Measurements from ENCODE around the gene PKP3. TPM values are rescaled to one million over a fixed set of nuclear protein-coding genes. Genes with fewer than 3 reads are reported as not detected.
"Not testable (repeated sequence)": the region's sequence is repeated elsewhere in the genome, so short reads cannot be mapped to it uniquely, and the experiment has no call there.

PKP3 gene
- polyA plus RNA-seq, 3 donors from 2014 or later: 0.36 TPM; not detected in 2

DNA sequence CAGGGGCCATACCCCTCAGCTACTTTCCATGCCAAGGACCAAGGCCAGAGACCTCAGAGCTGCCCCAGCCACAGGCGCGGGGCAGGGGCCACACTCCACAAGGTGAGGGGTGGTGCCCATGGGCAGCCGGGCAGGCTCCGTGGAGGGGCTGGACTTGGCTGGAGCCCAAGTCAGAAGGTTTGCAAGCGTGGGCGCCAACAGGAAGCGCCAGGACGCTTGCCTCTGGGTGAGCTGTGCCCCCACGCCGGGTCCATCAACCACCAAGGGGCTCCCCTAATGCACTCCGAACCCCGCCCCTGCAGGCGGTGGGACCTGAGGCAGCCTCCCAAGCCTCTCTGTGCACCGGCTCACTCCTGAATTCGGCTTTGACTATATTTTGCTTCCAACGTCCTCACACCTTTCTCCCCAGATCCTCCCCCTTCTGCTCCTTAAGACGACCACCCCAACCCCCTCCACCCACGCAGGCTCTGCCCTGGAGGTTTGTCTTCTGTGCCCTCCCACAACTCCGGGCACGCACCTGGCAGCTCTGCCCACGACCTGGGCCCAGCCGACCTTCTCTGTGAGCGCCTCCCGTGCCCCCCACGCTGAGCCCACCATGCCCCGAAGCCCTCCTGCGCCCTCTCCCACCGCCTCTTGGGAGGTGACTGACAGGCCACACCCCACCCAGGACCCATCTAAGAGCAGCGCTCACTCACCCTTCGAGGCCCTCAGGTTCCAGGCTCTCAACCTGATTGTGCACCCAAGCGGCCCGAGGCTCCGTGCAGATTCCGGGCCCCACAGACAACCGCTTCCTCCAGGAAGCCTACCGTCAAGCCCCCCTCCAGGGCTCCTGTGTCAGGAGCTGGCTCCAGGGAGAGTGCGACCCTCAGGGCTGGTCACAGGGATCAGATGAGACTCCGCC, 2.6 kb upstream of the PKP3 start:
- Mint-ChIP-seq H3K4me1 (peaks cover 20 to 22% of the 10 kb centered on the region in 2 donors), H3K4me3 (no peak overlapping the region), H3K36me3 (peaks cover 0 to 4% (median 0%) of the 10 kb centered on the region in 3 donors), H3K27ac (no peak overlapping the region), H3K9me3 (no peaks in the 10 kb centered on the region), H3K27me3 (ENCODE audit: low read depth in 3 of 3) (peaks cover 0 to 4% (median 0%) of the 10 kb centered on the region in 3 donors)
- DNase-seq: no peak

DNA sequence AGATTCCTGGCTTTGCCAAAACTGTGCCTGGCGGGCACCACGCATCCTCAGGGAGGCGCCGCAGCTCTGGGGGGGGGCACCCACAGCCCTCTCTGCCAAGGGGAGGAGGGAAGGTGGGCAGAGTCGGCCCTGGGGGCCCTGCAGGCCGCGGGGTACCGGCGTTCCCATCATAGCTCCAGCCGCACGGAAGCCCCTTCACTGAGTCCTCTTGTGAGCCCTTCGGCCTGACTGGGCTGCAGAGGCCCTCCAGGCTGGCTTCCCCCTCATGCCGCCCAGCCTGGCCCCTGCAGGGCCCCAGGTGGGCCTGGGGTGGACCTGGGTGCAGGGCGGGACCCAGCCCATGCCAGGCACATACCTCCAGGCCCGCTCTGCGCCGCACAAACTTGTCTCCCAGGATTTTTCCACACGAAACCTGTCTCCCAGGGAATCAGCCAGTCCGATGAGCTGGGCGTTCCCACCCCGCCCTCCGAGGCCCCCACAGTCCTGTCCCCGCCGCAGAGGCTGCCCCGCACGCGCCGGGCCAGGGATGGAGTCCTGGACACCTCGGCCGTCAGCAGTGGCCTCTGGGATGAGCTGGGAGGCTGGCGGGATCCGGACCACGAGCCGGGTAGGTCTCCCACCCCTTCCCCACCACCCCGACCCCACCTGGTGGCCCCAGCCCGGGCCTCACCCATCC, 1.8 kb upstream of the PKP3 start:
- Mint-ChIP-seq H3K27ac (no peak overlapping the region), H3K36me3 (peaks cover 0 to under 1% (median 0%) of the 10 kb centered on the region in 3 donors), H3K4me3 (no peak overlapping the region), H3K9me3 (no peaks in the 10 kb centered on the region), H3K4me1 (peaks cover 12 to 14% of the 10 kb centered on the region in 2 donors), H3K27me3 (ENCODE audit: low read depth in 3 of 3) (peaks cover 0 to 2% (median 0%) of the 10 kb centered on the region in 3 donors)
- DNase-seq: no peak

DNA sequence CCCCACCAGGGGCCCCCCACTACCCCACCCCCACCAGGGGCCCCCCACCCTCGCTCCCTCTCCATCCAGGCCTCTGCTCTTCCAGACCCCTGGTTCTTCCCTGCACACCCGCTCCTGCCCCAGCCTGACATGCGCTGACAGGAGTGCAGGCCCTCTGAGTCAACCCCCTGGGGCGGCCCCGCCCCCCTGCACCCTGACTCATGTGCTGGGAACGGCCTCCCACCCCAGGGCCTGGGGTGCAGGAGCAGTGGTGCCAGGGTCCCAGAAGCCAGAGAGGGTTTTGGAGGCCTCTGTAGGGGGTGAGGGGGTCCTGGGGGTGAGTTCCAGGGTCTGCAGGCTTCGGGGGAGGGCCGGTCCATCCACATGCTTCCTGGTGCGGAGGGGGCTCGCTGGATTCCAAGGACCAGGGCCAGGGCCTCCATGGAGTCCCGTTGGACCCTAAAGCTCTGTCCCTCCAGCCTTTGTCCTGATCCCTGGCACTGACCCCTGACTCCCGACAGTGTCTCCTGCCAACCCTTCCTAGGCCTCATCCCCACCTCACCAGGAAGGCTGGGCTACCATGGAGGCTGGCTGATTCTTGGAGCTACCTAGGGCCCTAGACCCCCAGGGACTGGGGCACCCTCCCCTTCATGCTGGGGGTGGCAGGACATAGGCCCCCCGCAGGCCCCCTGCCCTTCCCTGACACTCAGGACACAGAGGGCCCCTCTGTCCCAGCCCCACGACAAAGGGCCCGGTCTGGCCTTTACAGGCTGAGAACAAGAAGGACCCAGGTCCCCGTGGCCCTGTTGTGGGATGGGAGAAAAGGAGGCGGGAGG, 583 bp upstream of the PKP3 start:
- H3K27me3 Mint-ChIP-seq (ENCODE audit: low read depth in 3 of 3): peaks cover 0 to 2% (median 0%) of the 10 kb centered on the region in 3 donors
- H3K36me3 Mint-ChIP-seq: no peaks in the 10 kb centered on the region
- no peak for DNase-seq
- H3K9me3 Mint-ChIP-seq: no peaks in the 10 kb centered on the region
- no peak overlapping the region for H3K4me3 Mint-ChIP-seq
- peak overlapping the region in 1 of 6 donors; percentile 17 for H3K27ac Mint-ChIP-seq
- peaks cover under 1 to 8% of the 10 kb centered on the region in 2 donors for H3K4me1 Mint-ChIP-seq

DNA sequence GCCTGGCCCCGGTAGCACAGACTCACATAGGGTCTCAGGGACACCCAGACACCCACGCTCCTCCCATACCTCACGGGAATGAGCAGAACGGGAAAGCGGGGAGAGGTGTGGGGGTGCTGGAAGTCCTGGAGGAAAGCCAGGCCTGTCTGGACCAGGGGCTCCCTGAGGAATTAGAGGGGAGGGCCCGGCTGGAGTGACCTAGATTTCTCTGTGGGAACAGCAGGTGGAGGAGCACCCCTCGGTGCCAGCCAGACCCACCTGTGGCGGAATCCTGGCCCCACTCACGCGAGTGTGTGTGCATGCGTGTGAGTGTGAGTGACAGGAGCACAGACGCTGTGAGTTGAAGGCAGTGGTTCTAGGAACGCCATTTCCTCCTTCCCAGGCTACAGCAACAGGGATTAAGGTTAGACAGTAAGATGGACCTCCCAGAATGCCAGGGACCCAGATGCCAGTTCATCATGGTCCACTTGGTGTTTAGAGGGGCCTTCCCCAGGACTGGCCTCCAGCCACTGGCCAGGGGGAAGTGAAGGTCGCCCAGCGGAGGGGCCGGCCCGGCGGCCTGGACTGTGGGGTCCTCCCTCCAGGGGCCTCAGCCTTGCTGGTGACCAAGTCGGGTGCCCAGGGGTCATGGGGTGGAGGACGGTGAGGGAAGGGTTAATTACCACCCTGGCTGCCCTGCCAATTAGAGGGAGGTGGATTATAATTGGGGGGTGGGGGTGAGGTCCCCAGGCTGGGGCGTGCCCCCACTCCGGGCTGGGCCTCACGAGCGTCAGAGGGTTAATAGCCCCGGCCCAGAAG, 1.0 kb downstream of the PKP3 start:
- Mint-ChIP-seq H3K36me3 (no peaks in the 10 kb centered on the region), H3K4me3 (no peak overlapping the region), H3K4me1 (peaks cover 0 to 15% of the 10 kb centered on the region in 2 donors), H3K27ac (no peak overlapping the region), H3K9me3 (no peaks in the 10 kb centered on the region), H3K27me3 (ENCODE audit: low read depth in 3 of 3) (peaks cover 2 to 9% (median 5%) of the 10 kb centered on the region in 3 donors)
- no peak for DNase-seq

DNA sequence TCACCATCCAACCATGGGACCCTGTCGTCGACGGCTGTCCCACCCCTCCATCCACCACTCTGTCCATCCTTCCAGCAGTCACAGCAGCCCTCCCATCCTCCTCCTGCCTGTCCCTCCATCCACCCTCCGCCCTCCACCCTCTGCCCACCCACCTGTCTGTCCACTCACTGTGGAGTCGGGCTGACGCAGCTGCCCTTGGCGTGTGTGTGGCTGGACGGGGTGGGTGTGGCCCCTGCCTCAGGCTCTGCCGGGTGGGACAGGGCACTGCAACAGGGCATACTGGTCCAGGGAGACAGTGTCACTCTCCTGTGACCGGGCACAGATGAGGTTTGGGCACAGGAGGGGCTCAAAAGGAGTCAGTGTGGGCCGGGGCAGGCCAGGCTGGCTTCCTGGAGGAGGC, 1.9 kb downstream of the PKP3 start:
- Mint-ChIP-seq H3K4me1 (peaks cover 0 to 15% of the 10 kb centered on the region in 2 donors), H3K36me3 (no peaks in the 10 kb centered on the region), H3K27ac (no peak overlapping the region), H3K4me3 (peak overlapping the region in 1 of 5 donors; percentile 52), H3K27me3 (ENCODE audit: low read depth in 3 of 3) (peaks cover 2 to 11% (median 5%) of the 10 kb centered on the region in 3 donors), H3K9me3 (no peaks in the 10 kb centered on the region)
- DNase-seq: no peak

- Mint-ChIP-seq H3K27me3 (ENCODE audit: low read depth in 3 of 3) (peaks cover 2 to 11% (median 5%) of the 10 kb centered on the region in 3 donors), H3K27ac (no peak overlapping the region), H3K9me3 (no peaks in the 10 kb centered on the region), H3K4me3 (peak overlapping the region in 2 of 5 donors; percentile 27 to 52), H3K36me3 (no peaks in the 10 kb centered on the region), H3K4me1 (peaks cover 0 to 15% of the 10 kb centered on the region in 2 donors)
- no peak for DNase-seq
These were observed 2.5 kb downstream of the PKP3 start for GRCh38 chr11:396511-396947.

DNA sequence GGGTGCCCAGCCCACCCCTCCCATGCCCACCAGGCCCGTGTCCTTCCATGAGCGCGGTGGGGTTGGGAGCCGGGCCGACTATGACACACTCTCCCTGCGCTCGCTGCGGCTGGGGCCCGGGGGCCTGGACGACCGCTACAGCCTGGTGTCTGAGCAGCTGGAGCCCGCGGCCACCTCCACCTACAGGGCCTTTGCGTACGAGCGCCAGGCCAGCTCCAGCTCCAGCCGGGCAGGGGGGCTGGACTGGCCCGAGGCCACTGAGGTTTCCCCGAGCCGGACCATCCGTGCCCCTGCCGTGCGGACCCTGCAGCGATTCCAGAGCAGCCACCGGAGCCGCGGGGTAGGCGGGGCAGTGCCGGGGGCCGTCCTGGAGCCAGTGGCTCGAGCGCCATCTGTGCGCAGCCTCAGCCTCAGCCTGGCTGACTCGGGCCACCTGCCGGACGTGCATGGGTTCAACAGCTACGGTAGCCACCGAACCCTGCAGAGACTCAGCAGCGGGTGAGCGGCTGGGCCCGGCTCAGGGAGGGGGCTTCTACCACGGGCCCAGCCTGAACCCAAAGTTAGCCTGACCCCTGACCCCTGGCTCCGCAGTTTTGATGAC, 3.0 kb downstream of the PKP3 start:
- Mint-ChIP-seq H3K27ac (no peak overlapping the region), H3K27me3 (ENCODE audit: low read depth in 3 of 3) (peaks cover 2 to 11% (median 5%) of the 10 kb centered on the region in 3 donors), H3K4me3 (peak overlapping the region in 3 of 5 donors; percentile 24 to 52 (median 38)), H3K4me1 (peaks cover 0 to 15% of the 10 kb centered on the region in 2 donors), H3K36me3 (no peaks in the 10 kb centered on the region), H3K9me3 (no peaks in the 10 kb centered on the region)
- peak; percentile 70 to 71 (median 71) for DNase-seq

- Mint-ChIP-seq H3K27ac (no peak overlapping the region), H3K9me3 (no peaks in the 10 kb centered on the region), H3K4me1 (peaks cover 0 to 15% of the 10 kb centered on the region in 2 donors), H3K4me3 (peak overlapping the region in 1 of 5 donors; percentile 21), H3K27me3 (ENCODE audit: low read depth in 3 of 3) (peaks cover 2 to 11% (median 5%) of the 10 kb centered on the region in 3 donors), H3K36me3 (no peaks in the 10 kb centered on the region)
- no peak for DNase-seq
These were observed 4.8 kb downstream of the PKP3 start for GRCh38 chr11:398826-399225.

DNA sequence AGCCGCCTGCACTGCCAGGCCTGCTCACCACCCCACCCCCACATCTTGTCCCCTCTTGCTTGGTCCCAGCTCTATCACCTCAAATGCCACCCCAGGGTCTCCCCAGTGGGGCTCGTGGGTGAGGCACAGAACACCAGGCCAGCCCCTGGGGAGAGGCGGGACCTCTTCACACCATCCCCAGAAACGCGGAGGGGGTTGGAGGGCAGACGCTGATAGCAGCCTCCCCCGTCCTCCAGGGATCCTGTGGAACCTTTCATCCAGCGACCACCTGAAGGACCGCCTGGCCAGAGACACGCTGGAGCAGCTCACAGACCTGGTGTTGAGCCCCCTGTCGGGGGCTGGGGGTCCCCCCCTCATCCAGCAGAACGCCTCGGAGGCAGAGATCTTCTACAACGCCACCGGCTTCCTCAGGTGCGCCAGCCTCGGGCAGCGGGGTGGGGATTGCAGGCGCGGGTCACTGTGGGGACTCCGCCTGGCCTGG, 5.8 kb downstream of the PKP3 start:
- Mint-ChIP-seq H3K4me3 (peak overlapping the region in 1 of 5 donors; percentile 33), H3K9me3 (no peaks in the 10 kb centered on the region), H3K4me1 (peaks cover 0 to 15% of the 10 kb centered on the region in 2 donors), H3K27me3 (ENCODE audit: low read depth in 3 of 3) (peaks cover 4 to 11% (median 5%) of the 10 kb centered on the region in 3 donors), H3K27ac (no peak overlapping the region), H3K36me3 (no peaks in the 10 kb centered on the region)
- no peak for DNase-seq

GRCh38 chr11:400241-400689, 6.3 kb downstream of the PKP3 start:
- Mint-ChIP-seq H3K36me3 (no peaks in the 10 kb centered on the region), H3K27ac (no peak overlapping the region), H3K9me3 (no peaks in the 10 kb centered on the region), H3K4me3 (no peak overlapping the region), H3K27me3 (ENCODE audit: low read depth in 3 of 3) (peaks cover 5 to 11% (median 6%) of the 10 kb centered on the region in 3 donors), H3K4me1 (peaks cover 0 to 16% of the 10 kb centered on the region in 2 donors)
- DNase-seq: no peak

GRCh38 chr11:401196-401595, 7.2 kb downstream of the PKP3 start:
- not testable (repeated sequence) for DNase-seq, H3K27ac Mint-ChIP-seq, H3K9me3 Mint-ChIP-seq, H3K36me3 Mint-ChIP-seq, H3K4me3 Mint-ChIP-seq
- H3K4me1 Mint-ChIP-seq: peaks cover 0 to 18% of the 10 kb centered on the region in 2 donors
- peaks cover 5 to 11% (median 9%) of the 10 kb centered on the region in 3 donors for H3K27me3 Mint-ChIP-seq (ENCODE audit: low read depth in 3 of 3)

DNA sequence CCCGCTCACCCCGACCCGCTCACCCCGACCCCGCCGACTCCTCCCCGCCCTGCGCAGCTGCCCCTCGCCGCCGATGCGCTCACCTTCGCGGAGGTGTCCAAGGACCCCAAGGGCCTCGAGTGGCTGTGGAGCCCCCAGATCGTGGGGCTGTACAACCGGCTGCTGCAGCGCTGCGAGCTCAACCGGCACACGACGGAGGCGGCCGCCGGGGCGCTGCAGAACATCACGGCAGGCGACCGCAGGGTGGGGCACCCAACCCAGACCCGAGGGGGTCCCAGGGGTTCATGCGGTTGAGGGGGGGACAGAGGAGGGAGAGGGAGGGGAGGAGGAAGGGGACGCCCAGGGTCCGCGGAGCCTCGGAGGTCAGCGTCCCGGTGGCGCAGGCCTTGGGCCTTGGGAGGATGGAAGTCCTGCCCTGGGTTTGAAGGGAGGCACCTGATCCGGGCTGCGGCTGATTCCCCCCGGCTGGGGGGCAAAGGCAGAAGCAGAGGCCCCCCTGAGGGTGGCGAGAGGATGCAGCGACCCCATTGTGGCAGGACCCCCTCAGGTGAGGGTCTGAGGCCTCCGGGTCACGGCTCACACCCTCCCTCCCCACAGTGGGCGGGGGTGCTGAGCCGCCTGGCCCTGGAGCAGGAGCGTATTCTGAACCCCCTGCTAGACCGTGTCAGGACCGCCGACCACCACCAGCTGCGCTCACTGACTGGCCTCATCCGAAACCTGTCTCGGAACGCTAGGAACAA, 9.2 kb downstream of the PKP3 start:
- no peaks in the 10 kb centered on the region for H3K36me3 Mint-ChIP-seq
- H3K27ac Mint-ChIP-seq: no peak overlapping the region
- peaks cover 8 to 18% (median 10%) of the 10 kb centered on the region in 3 donors for H3K27me3 Mint-ChIP-seq (ENCODE audit: low read depth in 3 of 3)
- H3K4me1 Mint-ChIP-seq: peaks cover 0 to 15% of the 10 kb centered on the region in 2 donors
- H3K4me3 Mint-ChIP-seq: no peak overlapping the region
- no peak for DNase-seq
- H3K9me3 Mint-ChIP-seq: no peaks in the 10 kb centered on the region

Data from immature natural killer cell (primary cell).